OCI-LY7 (cell line): Measurements from ENCODE around the gene DCDC2C. TPM values are rescaled to one million over a fixed set of nuclear protein-coding genes. Genes with fewer than 3 reads are reported as not detected.

Experiments used
- BruUV-seq: library from RNA; stranded (reverse); fragments of 400-500 nt; replicated peaks from 2 replicates; lab custom pipeline; 2021; lab: Mats Ljungman, UMichigan
- CTCF ChIA-PET: fragments of 300-600 bp; sonication (Branson Sonifier 250); formaldehyde crosslinking; loops from one replicate; lab custom pipeline; 2022; ENCODE audit warnings: antibody characterized with exemption; ENCODE audit not compliant: unreplicated experiment; lab: Charles Lee
- POLR2A ChIA-PET: fragments of 300-600 bp; sonication (Branson Sonifier 250); formaldehyde crosslinking; loops from one replicate; lab custom pipeline; 2022; ENCODE audit warnings: antibody characterized with exemption; lab: Charles Lee
- DNase-seq: peaks from one replicate; pipeline ENCODE4 v3.0.0-alpha.2; 2015; ENCODE audit warnings: low spot score
- H2AFZ ChIP-seq: fragments of 200-600 bp; sonication (generic), shearing (Covaris generic); 2 replicates; pipeline ENCODE4 v1.6.1; 2014; ENCODE audit warnings: mild to moderate bottlenecking, antibody characterized with exemption, low read length, moderate library complexity
- H3K27ac ChIP-seq: fragments of 200-600 bp; sonication (generic); 2 replicates; pipeline ENCODE4 v1.5.1; 2014; ENCODE audit warnings: mixed run types, low read depth, mild to moderate bottlenecking, moderate library complexity, low read length, inconsistent platforms; ENCODE audit not compliant: poor library complexity, severe bottlenecking
- H3K36me3 ChIP-seq: fragments of 200-600 bp; sonication (generic); 2 replicates; pipeline ENCODE4 v1.6.1; 2014; ENCODE audit warnings: mild to moderate bottlenecking, antibody characterized with exemption, low read length, moderate library complexity, mixed read lengths; ENCODE audit not compliant: insufficient read depth
- H3K4me1 ChIP-seq: fragments of 200-600 bp; sonication (generic); 2 replicates; pipeline ENCODE4 v1.5.1; 2014; ENCODE audit warnings: mild to moderate bottlenecking, low read length; ENCODE audit not compliant: insufficient read depth, poor library complexity, severe bottlenecking
- H3K4me2 ChIP-seq: fragments of 200-600 bp; sonication (generic); 2 replicates; pipeline ENCODE4 v1.6.1; 2014; ENCODE audit warnings: mild to moderate bottlenecking, low read length
- H3K4me3 ChIP-seq: fragments of 200-600 bp; sonication (generic); 2 replicates; pipeline ENCODE4 v1.5.1; 2014; ENCODE audit warnings: mild to moderate bottlenecking, low read depth, low read length; ENCODE audit not compliant: poor library complexity, severe bottlenecking
- H3K79me2 ChIP-seq: fragments of 200-600 bp; sonication (generic); 2 replicates; pipeline ENCODE4 v1.6.1; 2016; ENCODE audit warnings: low read depth, mild to moderate bottlenecking, low read length, moderate library complexity, mixed read lengths; ENCODE audit not compliant: insufficient read depth
- H3K9me2 ChIP-seq: fragments of 200-600 bp; sonication (generic); 2 replicates; pipeline ENCODE4 v1.6.1; 2016; ENCODE audit warnings: mild to moderate bottlenecking, low read length, mixed read lengths; ENCODE audit not compliant: insufficient read depth
- H3K9me3 ChIP-seq: fragments of 200-600 bp; sonication (generic); 2 replicates; pipeline ENCODE4 v1.6.1; 2014; ENCODE audit warnings: mild to moderate bottlenecking, mixed run types, low read length, mixed read lengths
- H4K20me1 ChIP-seq: fragments of 200-600 bp; sonication (generic); 2 replicates; pipeline ENCODE4 v1.6.1; 2014; ENCODE audit warnings: mild to moderate bottlenecking, antibody characterized with exemption, low read length, moderate library complexity, mixed read lengths; ENCODE audit not compliant: insufficient read depth
- EZH2phosphoT487 ChIP-seq: fragments of 200-600 bp; sonication (generic); IDR thresholded peaks from 2 replicates; pipeline ENCODE4 v1.6.1; 2018; ENCODE audit warnings: low read depth, borderline replicate concordance, mild to moderate bottlenecking, mixed run types, antibody characterized with exemption, low read length, moderate library complexity, mixed read lengths
- intact Hi-C: fragments of 100-400 bp; cut with micrococcal nuclease; formaldehyde crosslinking; loops from one replicate; pipeline ENCODE4 v1.10.0; 2022; ENCODE audit not compliant: unreplicated experiment
- total RNA-seq, 2 experiments: library from RNA; depleted of rRNA in 1 of 2; stranded (reverse); fragments of >200 nt in 1 of 2; shearing (Covaris generic) in 1 of 2; gene quantifications; 2 replicates each; pipeline ENCODE4 v1.2.3, GENCODE V29; 2014 to 2022
- TF ChIP-seq, protein P1 (sequence below): fragments of 200-600 bp; sonication (generic); conservative IDR thresholded peaks from 2 replicates; pipeline ENCODE4 v1.5.1; 2014; ENCODE audit warnings: mild to moderate bottlenecking, antibody characterized with exemption, low read length, moderate library complexity, mixed read lengths

The DCDC2C gene
- total RNA-seq, 2 experiments from 2014 or later: not detected

GRCh38 chr2:3840611-3841155 lies 137.3 kb downstream of the DCDC2C start:
- Histone ChIP-seq H3K4me3 (no peak overlapping the region), H3K27ac (no peak overlapping the region), H3K36me3 (no peaks in the 10 kb centered on the region), H2AFZ (no peak overlapping the region), H3K79me2 (no peaks in the 10 kb centered on the region), H3K9me2 (no peaks in the 10 kb centered on the region), H4K20me1 (no peaks in the 10 kb centered on the region), H3K4me1 (no peaks in the 10 kb centered on the region), H3K9me3 (no peaks in the 10 kb centered on the region), H3K4me2 (no peak overlapping the region)
- intact Hi-C loops: no loop called here
- CTCF ChIA-PET: no interaction called here
- no peak for DNase-seq
- BruUV-seq: no TSS peak
- POLR2A ChIA-PET: no interaction called here
- TF ChIP-seq, protein P1, sequence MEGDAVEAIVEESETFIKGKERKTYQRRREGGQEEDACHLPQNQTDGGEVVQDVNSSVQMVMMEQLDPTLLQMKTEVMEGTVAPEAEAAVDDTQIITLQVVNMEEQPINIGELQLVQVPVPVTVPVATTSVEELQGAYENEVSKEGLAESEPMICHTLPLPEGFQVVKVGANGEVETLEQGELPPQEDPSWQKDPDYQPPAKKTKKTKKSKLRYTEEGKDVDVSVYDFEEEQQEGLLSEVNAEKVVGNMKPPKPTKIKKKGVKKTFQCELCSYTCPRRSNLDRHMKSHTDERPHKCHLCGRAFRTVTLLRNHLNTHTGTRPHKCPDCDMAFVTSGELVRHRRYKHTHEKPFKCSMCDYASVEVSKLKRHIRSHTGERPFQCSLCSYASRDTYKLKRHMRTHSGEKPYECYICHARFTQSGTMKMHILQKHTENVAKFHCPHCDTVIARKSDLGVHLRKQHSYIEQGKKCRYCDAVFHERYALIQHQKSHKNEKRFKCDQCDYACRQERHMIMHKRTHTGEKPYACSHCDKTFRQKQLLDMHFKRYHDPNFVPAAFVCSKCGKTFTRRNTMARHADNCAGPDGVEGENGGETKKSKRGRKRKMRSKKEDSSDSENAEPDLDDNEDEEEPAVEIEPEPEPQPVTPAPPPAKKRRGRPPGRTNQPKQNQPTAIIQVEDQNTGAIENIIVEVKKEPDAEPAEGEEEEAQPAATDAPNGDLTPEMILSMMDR: no peak
- no peak for TF ChIP-seq EZH2phosphoT487

DNA sequence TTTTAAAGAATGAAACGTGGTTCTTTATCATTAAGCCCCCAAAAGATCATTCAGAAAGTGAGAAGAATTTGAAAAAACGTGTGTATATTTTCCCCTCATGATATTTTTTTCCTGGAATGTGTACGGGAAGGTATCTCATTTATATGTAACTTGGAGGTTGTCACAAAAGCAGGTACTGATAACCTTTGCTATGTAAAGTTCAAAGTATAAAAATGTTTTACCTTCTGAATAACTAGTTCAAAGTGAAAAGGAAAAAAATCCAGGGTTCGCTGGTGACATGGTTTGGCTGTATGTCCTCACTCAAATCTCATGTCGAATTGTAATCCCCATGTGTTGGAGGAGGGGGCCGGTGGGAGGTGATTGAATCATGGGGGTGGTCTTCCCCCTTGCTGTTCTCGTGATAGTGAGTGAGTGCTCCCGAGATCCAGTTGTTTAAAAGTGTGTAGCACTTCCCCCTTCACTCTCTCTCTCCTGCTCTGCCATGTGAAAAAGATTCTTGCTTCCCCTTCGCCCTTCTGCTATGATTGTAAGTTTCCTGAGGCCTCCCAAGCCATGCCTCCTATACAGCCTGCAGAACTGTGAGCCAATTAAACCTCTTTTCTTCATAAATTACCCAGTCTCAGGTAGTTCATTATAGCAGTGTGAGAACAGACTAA lies 144.2 kb downstream of the DCDC2C start:
- no peak overlapping the region for H3K4me3 ChIP-seq
- intact Hi-C loops: no loop called here

More for the DNA sequence above, 144.2 kb downstream of the DCDC2C start:
- POLR2A ChIA-PET: interaction anchor here (0.6 to 0.9 kb wide), 2 partner anchors 13 to 14 kb away, joined by 3 read pairs; no protein-coding TSS in a partner anchor
- no peak overlapping the region for H3K4me2 ChIP-seq
- CTCF ChIA-PET: no interaction called here
- H3K9me3 ChIP-seq: no peaks in the 10 kb centered on the region
- no TSS peak for BruUV-seq
- DNase-seq: no peak
- TF ChIP-seq, protein P1: no peak
- no peak for TF ChIP-seq EZH2phosphoT487
- no peaks in the 10 kb centered on the region for H3K4me1 ChIP-seq
- no peak overlapping the region for H2AFZ ChIP-seq
- H3K79me2 ChIP-seq: no peaks in the 10 kb centered on the region
- H3K36me3 ChIP-seq: no peaks in the 10 kb centered on the region
- H3K9me2 ChIP-seq: no peaks in the 10 kb centered on the region
- no peak overlapping the region for H3K27ac ChIP-seq
- no peaks in the 10 kb centered on the region for H4K20me1 ChIP-seq
